Mammary epithelial cell (primary cell): Measurements from ENCODE around the gene RASSF4.

Source experiments
- CTCF ChIP-seq, 2 donors: IDR thresholded peaks in 1 of 2; conservative IDR thresholded peaks in 1 of 2; 2 replicates each; pipeline ENCODE4 v1.5.1; 2011 to 2012; ENCODE audit warnings: inconsistent platforms in 2 of 2, low read length in 2 of 2, mild to moderate bottlenecking in 2 of 2, control low read depth in 1 of 2, low read depth in 1 of 2; ENCODE audit not compliant: insufficient read depth in 1 of 2; ENCODE audit errors: extremely low read depth in 1 of 2
- EZH2 ChIP-seq: IDR thresholded peaks from 2 replicates; pipeline ENCODE4 v1.6.1; 2012; ENCODE audit warnings: low read length, inconsistent platforms, borderline replicate concordance

- TF ChIP-seq CTCF (conservative IDR thresholded peaks at IDR 0.05 in 1 of 2, IDR thresholded peaks at IDR 0.05 in 1 of 2; ENCODE audit: extremely low read depth in 1 of 2, insufficient read depth in 1 of 2, low read depth in 1 of 2, low read length in 2 of 2): no peak
- no peak for TF ChIP-seq EZH2
Measured at GRCh38 chr10:44997105-44997748, 37.6 kb downstream of the RASSF4 start.
